GM12878 (cell line): ENCODE results near the gene TUBB4B.

ENCODE experiments used
- CHD1 ChIP-seq: IDR thresholded peaks from 2 replicates; pipeline ENCODE4 v1.6.1; 2012; ENCODE audit warnings: low read depth, low read length, improper control_type of control experiment
- EP300 ChIP-seq, 2 experiments: fragments of 150-350 bp in 1 of 2; IDR thresholded peaks; 2 replicates each; pipeline ENCODE4 v1.6.1; 2011 to 2012; ENCODE audit warnings: low read depth in 2 of 2, low read length in 2 of 2, borderline replicate concordance in 1 of 2, improper control_type of control experiment in 1 of 2, inconsistent platforms in 1 of 2; ENCODE audit not compliant: control insufficient read depth in 1 of 2
- EZH2 ChIP-seq: IDR thresholded peaks from 2 replicates; pipeline ENCODE4 v1.6.1; 2012; ENCODE audit warnings: low read depth, mild to moderate bottlenecking, control low read depth, inconsistent platforms, low read length, borderline replicate concordance; ENCODE audit not compliant: control insufficient read depth
- POLR2AphosphoS5 ChIP-seq: IDR thresholded peaks from 2 replicates; pipeline ENCODE4 v1.6.1; 2011; ENCODE audit warnings: mild to moderate bottlenecking, low read length, inconsistent platforms
- RFX5 ChIP-seq: IDR thresholded peaks from 2 replicates; pipeline ENCODE4 v1.6.1; 2011; ENCODE audit warnings: low read depth, low read length, improper control_type of control experiment
- RUNX3 ChIP-seq: IDR thresholded peaks from 2 replicates; pipeline ENCODE4 v1.6.1; 2012; ENCODE audit warnings: low read length, inconsistent platforms
- USF2 ChIP-seq: IDR thresholded peaks from 2 replicates; pipeline ENCODE4 v1.6.1; 2011; ENCODE audit warnings: low read depth, low read length, improper control_type of control experiment, borderline replicate concordance
- TF ChIP-seq, protein P1 (sequence below), 3 experiments: IDR thresholded peaks in 2 of 3; conservative IDR thresholded peaks in 1 of 3; 2 replicates each; pipeline ENCODE4 v1.5.1; 2011; ENCODE audit warnings: low read depth in 3 of 3, low read length in 3 of 3, mild to moderate bottlenecking in 3 of 3, control low read depth in 2 of 3, moderate library complexity in 2 of 3, inconsistent platforms in 1 of 3, mixed read lengths in 1 of 3; ENCODE audit not compliant: control insufficient read depth in 2 of 3, insufficient read depth in 1 of 3; ENCODE audit errors: extremely low read depth in 1 of 3

DNA sequence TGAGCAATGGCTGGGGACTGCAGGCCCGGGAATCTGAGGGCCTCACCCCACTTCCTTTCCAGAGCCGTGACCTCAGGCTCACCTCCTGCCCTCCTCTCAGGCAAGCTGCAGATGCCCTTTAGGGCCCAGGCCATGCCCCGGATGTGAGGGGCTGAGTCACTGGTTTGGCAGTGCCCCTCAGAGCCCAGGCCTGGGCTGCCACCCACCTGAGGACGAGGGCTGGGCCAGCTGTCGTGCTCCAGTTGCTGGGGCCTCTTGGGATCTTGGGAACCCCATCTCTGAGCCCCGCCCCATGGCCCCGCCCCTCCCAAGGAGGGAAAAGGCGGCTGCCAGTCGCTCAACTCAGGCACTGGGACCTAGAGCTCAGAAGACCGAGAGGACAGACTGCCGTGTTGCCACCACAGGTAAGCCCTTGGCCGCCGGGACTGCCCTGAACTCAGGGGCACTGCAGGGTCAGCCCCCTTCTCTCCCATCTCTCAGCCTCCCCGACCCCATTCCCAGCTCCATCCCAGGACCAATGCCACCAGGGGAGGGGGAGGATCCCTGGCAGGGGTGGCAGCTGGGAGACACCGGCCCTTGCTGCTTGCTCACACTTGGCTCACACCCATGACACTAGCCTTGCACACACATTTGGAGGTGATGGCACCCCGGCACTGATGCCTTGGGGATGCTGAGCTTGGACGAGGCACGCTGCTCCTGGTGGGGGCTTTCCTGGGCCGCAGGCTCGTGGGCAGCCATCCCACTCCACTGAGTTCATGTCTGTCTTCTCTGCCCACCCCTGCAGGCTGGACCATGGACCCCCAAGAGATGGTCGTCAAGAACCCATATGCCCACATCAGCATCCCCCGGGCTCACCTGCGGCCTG, 16.0 kb upstream of the TUBB4B start, which contains the start of gene CYSRT1:
- TF ChIP-seq USF2: no peak
- TF ChIP-seq EZH2: no peak
- no peak for TF ChIP-seq POLR2AphosphoS5
- TF ChIP-seq, protein P1, sequence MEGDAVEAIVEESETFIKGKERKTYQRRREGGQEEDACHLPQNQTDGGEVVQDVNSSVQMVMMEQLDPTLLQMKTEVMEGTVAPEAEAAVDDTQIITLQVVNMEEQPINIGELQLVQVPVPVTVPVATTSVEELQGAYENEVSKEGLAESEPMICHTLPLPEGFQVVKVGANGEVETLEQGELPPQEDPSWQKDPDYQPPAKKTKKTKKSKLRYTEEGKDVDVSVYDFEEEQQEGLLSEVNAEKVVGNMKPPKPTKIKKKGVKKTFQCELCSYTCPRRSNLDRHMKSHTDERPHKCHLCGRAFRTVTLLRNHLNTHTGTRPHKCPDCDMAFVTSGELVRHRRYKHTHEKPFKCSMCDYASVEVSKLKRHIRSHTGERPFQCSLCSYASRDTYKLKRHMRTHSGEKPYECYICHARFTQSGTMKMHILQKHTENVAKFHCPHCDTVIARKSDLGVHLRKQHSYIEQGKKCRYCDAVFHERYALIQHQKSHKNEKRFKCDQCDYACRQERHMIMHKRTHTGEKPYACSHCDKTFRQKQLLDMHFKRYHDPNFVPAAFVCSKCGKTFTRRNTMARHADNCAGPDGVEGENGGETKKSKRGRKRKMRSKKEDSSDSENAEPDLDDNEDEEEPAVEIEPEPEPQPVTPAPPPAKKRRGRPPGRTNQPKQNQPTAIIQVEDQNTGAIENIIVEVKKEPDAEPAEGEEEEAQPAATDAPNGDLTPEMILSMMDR (IDR thresholded peaks at IDR 0.05 in 2 of 3, conservative IDR thresholded peaks at IDR 0.05 in 1 of 3; ENCODE audit: control insufficient read depth in 2 of 3, extremely low read depth in 1 of 3, insufficient read depth in 1 of 3, low read depth in 3 of 3, low read length in 3 of 3): no peak
- no peak for TF ChIP-seq RUNX3
- no peak for TF ChIP-seq RFX5
- no peak for TF ChIP-seq CHD1
- TF ChIP-seq EP300 (IDR thresholded peaks at IDR 0.05; ENCODE audit: borderline replicate concordance in 1 of 2, control insufficient read depth in 1 of 2, low read depth in 2 of 2, low read length in 2 of 2): no peak
